DMS79 (cell line): ENCODE results near the gene BLMH.

Experiments used
- DNase-seq: peaks from one replicate; lab custom pipeline; 2025; lab: John Stamatoyannopoulos, UW

The BLMH gene

GRCh38 chr17:30291543-30292285 lies at the start of gene BLMH:
Gene BLMH (minus strand): TSS chr17:30291944. CDS start chr17:30291819, 125 bp downstream.
- DNase-seq = peak; percentile 5

GRCh38 chr17:30340801-30341356 lies 49.1 kb upstream of the BLMH start:
- no peak for DNase-seq

GRCh38 chr17:30339086-30339485 lies 47.3 kb upstream of the BLMH start:
- DNase-seq = no peak

GRCh38 chr17:30337393-30337999 lies 45.8 kb upstream of the BLMH start:
- no peak for DNase-seq

GRCh38 chr17:30336369-30337171 lies 44.8 kb upstream of the BLMH start:
- DNase-seq = no peak

- no peak for DNase-seq
These were observed 42.7 kb upstream of the BLMH start for GRCh38 chr17:30334421-30334820.

GRCh38 chr17:30333503-30334360 lies 42.0 kb upstream of the BLMH start, which contains the start of gene TMIGD1:
Gene TMIGD1 (minus strand): TSS chr17:30334057. CDS start chr17:30332133, 1,924 bp downstream.
- no peak for DNase-seq

GRCh38 chr17:30332057-30332542 lies 40.4 kb upstream of the BLMH start:
- no peak for DNase-seq

GRCh38 chr17:30326809-30327208 lies 35.1 kb upstream of the BLMH start:
- DNase-seq = no peak

- DNase-seq = no peak
These were observed 33.0 kb upstream of the BLMH start for GRCh38 chr17:30324723-30325122.

GRCh38 chr17:30323895-30324319 lies 32.2 kb upstream of the BLMH start:
- peak; percentile 14 for DNase-seq

- peak; percentile 90 for DNase-seq
These were observed 31.6 kb upstream of the BLMH start for GRCh38 chr17:30323262-30323894.

GRCh38 chr17:30321314-30321713 lies 29.6 kb upstream of the BLMH start:
- peak; percentile 86 for DNase-seq

GRCh38 chr17:30318155-30318554 lies 26.4 kb upstream of the BLMH start:
- DNase-seq = no peak

GRCh38 chr17:30316736-30317135 lies 25.0 kb upstream of the BLMH start:
- no peak for DNase-seq

- DNase-seq = no peak
These were observed 23.4 kb upstream of the BLMH start for GRCh38 chr17:30315106-30315505.

GRCh38 chr17:30314474-30314873 lies 22.7 kb upstream of the BLMH start:
- no peak for DNase-seq

- no peak for DNase-seq
These were observed 20.5 kb upstream of the BLMH start for GRCh38 chr17:30312226-30312625.

GRCh38 chr17:30310562-30310961 lies 18.8 kb upstream of the BLMH start:
- no peak for DNase-seq

- DNase-seq = no peak
These were observed 17.8 kb upstream of the BLMH start for GRCh38 chr17:30309591-30309990.

GRCh38 chr17:30308406-30308805 lies 16.7 kb upstream of the BLMH start:
- DNase-seq = peak; percentile 5
